Lower lobe of right lung (tissue), 2 donors: ENCODE results near the gene TPSD1. TPM values are rescaled to one million over a fixed set of nuclear protein-coding genes. Genes with fewer than 3 reads are reported as not detected.

Experiments
- ATAC-seq, 2 donors: fragments of 200-7000 bp; cut with Tn5 transposase; one replicate each; pipeline ENCODE4 v1.9.1; 2020 to 2022; ENCODE audit warnings: mild to moderate bottlenecking in 2 of 2, moderate library complexity in 2 of 2
- DNase-seq: peaks from one replicate; pipeline ENCODE4 v3.0.0-alpha.2; 2020
- H3K27ac ChIP-seq: fragments of 200-600 bp; one replicate; pipeline ENCODE4 v1.8.0; 2022
- H3K27me3 ChIP-seq: fragments of 200-600 bp; one replicate; pipeline ENCODE4 v1.8.0; 2022; ENCODE audit warnings: low read depth
- H3K36me3 ChIP-seq: fragments of 200-600 bp; one replicate; pipeline ENCODE4 v1.8.0; 2022; ENCODE audit warnings: mild to moderate bottlenecking
- H3K4me1 ChIP-seq: fragments of 200-600 bp; one replicate; pipeline ENCODE4 v1.8.0; 2022
- H3K4me3 ChIP-seq: fragments of 200-600 bp; one replicate; pipeline ENCODE4 v1.8.0; 2022; ENCODE audit warnings: mild to moderate bottlenecking
- H3K9me3 ChIP-seq: fragments of 200-600 bp; one replicate; pipeline ENCODE4 v1.8.0; 2022
- intact Hi-C: fragments of 100-400 bp; cut with DNase I; formaldehyde crosslinking; loops from one replicate; pipeline ENCODE4 v1.11.0; 2022
- total RNA-seq: library from RNA; stranded (reverse); fragmentation: NEBNext Ultra II Directional; extraction: Animal tissue kit (Norgen Biotek cat#: 25700); gene quantifications from one replicate; pipeline ENCODE4 v1.2.1, GENCODE V29; 2021
- TF ChIP-seq, protein P1 (sequence below): fragments of 200-600 bp; IDR thresholded peaks from one replicate; pipeline ENCODE4 v1.8.0; 2022; ENCODE audit warnings: antibody characterized with exemption, mild to moderate bottlenecking
- donor health status: DM: no; HTN: yes; CAD: no; lungs with severe emphysema.

Gene TPSD1
- total RNA-seq, 1 donor from 2014 or later, result 9.6 TPM

DNA sequence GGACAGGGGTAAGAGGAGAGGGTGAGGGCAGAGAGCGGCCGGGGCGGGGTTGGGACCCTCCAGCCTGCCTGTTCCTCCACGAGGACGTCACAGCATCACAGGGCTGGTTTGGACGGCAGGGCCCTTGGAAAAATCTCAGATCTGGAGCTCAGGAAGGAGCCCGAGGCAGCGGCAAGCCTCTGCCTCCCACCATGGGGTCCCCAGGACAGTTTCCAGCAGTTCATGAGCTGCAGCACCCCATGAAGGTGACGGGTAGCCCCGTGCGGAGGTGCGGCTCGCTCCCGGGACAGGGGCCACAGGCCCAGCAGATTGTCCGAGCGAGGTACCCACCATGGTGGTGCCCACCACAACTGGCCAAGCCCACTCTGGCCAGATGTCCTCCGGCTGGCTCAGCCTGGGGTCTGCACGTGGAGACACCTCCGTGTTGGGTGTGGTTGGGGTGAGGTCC, 21.3 kb downstream of the TPSD1 start:
- no peak for DNase-seq
- H3K9me3 ChIP-seq, result no peaks in the 10 kb centered on the region
- intact Hi-C loops, result no loop called here

GRCh38 chr16:1277617-1278282, 21.9 kb downstream of the TPSD1 start:
- peaks cover 32% of the 10 kb centered on the region for H3K27me3 ChIP-seq
- DNase-seq, result no peak

More for the DNA sequence above, 21.3 kb downstream of the TPSD1 start:
- no peak overlapping the region for H3K27ac ChIP-seq
- no peaks in the 10 kb centered on the region for H3K36me3 ChIP-seq
- no peaks in the 10 kb centered on the region for H3K4me1 ChIP-seq
- ATAC-seq, result no peak
- no peak overlapping the region for H3K4me3 ChIP-seq
- H3K27me3 ChIP-seq, result peaks cover 35% of the 10 kb centered on the region
- TF ChIP-seq, protein P1, sequence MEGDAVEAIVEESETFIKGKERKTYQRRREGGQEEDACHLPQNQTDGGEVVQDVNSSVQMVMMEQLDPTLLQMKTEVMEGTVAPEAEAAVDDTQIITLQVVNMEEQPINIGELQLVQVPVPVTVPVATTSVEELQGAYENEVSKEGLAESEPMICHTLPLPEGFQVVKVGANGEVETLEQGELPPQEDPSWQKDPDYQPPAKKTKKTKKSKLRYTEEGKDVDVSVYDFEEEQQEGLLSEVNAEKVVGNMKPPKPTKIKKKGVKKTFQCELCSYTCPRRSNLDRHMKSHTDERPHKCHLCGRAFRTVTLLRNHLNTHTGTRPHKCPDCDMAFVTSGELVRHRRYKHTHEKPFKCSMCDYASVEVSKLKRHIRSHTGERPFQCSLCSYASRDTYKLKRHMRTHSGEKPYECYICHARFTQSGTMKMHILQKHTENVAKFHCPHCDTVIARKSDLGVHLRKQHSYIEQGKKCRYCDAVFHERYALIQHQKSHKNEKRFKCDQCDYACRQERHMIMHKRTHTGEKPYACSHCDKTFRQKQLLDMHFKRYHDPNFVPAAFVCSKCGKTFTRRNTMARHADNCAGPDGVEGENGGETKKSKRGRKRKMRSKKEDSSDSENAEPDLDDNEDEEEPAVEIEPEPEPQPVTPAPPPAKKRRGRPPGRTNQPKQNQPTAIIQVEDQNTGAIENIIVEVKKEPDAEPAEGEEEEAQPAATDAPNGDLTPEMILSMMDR, result no peak

GRCh38 chr16:1278477-1278876, 22.6 kb downstream of the TPSD1 start:
- intact Hi-C loops, result no loop called here
- H3K4me1 ChIP-seq, result no peaks in the 10 kb centered on the region
- TF ChIP-seq, protein P1, result no peak
- no peaks in the 10 kb centered on the region for H3K9me3 ChIP-seq
- peaks cover 38% of the 10 kb centered on the region for H3K27me3 ChIP-seq
- no peak overlapping the region for H3K4me3 ChIP-seq
- H3K27ac ChIP-seq, result no peak overlapping the region
- no peaks in the 10 kb centered on the region for H3K36me3 ChIP-seq
- DNase-seq, result no peak
- ATAC-seq, result no peak

More at GRCh38 chr16:1277617-1278282, 21.9 kb downstream of the TPSD1 start:
- intact Hi-C loops, result no loop called here
- no peak for ATAC-seq
- TF ChIP-seq, protein P1, result no peak
- H3K4me3 ChIP-seq, result no peak overlapping the region
- H3K27ac ChIP-seq, result no peak overlapping the region
- H3K36me3 ChIP-seq, result no peaks in the 10 kb centered on the region
- H3K4me1 ChIP-seq, result no peaks in the 10 kb centered on the region
- no peaks in the 10 kb centered on the region for H3K9me3 ChIP-seq

GRCh38 chr16:1279081-1279944, 23.4 kb downstream of the TPSD1 start:
- Histone ChIP-seq H3K27ac (no peak overlapping the region), H3K4me1 (no peaks in the 10 kb centered on the region), H3K9me3 (no peaks in the 10 kb centered on the region), H3K4me3 (no peak overlapping the region), H3K27me3 (peaks cover 39% of the 10 kb centered on the region), H3K36me3 (no peaks in the 10 kb centered on the region)
- no peak for ATAC-seq
- no peak for DNase-seq
- intact Hi-C loops, result no loop called here
- TF ChIP-seq, protein P1, result no peak

- Histone ChIP-seq H3K36me3 (no peaks in the 10 kb centered on the region), H3K9me3 (no peaks in the 10 kb centered on the region), H3K4me1 (no peaks in the 10 kb centered on the region), H3K27ac (no peak overlapping the region), H3K4me3 (no peak overlapping the region), H3K27me3 (peaks cover 39% of the 10 kb centered on the region)
- TF ChIP-seq, protein P1, result no peak
- DNase-seq (no peak), ATAC-seq (no peak)
- intact Hi-C loops, result no loop called here
These were observed 24.2 kb downstream of the TPSD1 start for GRCh38 chr16:1279945-1280589.
